ENCODE measurements around the gene L3MBTL4. TPM values are rescaled to one million over a fixed set of nuclear protein-coding genes. Genes with fewer than 3 reads are reported as not detected.

The L3MBTL4 gene
- total RNA-seq, 1 donor = 0.36 TPM

DNA sequence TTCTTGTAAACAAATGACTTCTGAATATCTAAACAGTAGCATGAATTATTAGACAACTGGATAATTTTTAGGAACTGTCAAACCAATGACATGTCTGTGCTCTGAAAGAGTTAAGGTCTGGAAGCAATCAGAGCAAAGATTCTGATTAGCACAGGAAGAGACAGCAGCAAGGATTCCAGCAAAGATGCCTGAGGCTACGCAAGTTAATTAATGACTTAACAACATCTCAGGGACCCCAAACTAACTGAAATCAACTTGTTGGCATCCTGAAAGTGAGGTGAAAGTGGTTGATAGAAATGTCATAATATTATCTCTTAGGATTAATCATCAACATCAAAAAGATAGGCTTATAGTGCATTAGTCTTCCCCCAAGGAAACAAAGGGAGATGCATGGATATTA is 396.0 kb downstream of the L3MBTL4 start:
- TF ChIP-seq, protein P1, sequence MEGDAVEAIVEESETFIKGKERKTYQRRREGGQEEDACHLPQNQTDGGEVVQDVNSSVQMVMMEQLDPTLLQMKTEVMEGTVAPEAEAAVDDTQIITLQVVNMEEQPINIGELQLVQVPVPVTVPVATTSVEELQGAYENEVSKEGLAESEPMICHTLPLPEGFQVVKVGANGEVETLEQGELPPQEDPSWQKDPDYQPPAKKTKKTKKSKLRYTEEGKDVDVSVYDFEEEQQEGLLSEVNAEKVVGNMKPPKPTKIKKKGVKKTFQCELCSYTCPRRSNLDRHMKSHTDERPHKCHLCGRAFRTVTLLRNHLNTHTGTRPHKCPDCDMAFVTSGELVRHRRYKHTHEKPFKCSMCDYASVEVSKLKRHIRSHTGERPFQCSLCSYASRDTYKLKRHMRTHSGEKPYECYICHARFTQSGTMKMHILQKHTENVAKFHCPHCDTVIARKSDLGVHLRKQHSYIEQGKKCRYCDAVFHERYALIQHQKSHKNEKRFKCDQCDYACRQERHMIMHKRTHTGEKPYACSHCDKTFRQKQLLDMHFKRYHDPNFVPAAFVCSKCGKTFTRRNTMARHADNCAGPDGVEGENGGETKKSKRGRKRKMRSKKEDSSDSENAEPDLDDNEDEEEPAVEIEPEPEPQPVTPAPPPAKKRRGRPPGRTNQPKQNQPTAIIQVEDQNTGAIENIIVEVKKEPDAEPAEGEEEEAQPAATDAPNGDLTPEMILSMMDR (IDR thresholded peaks at IDR 0.05; ENCODE audit: extremely low read depth, low read depth, low read length) = no peak
- H3K79me2 ChIP-seq (ENCODE audit: insufficient read depth, low read length) = no peaks in the 10 kb centered on the region
- H3K36me3 ChIP-seq (ENCODE audit: insufficient read depth, low read length) = no peaks in the 10 kb centered on the region
- H3K4me1 ChIP-seq (ENCODE audit: insufficient read depth, low read length) = no peaks in the 10 kb centered on the region
- no peak overlapping the region for H3K4me3 ChIP-seq (ENCODE audit: insufficient read depth, low read length)
- no peak overlapping the region for H3K4me2 ChIP-seq (ENCODE audit: insufficient read depth, low read length)
- no peak overlapping the region for H3K27ac ChIP-seq (ENCODE audit: low read depth, low read length)
- DNase-seq (ENCODE audit: insufficient read length, low spot score, missing footprints) = no peak
- H2AFZ ChIP-seq (ENCODE audit: low read length) = no peak overlapping the region
- H3K9me3 ChIP-seq (ENCODE audit: low read depth, low read length) = no peaks in the 10 kb centered on the region
- H4K20me1 ChIP-seq (ENCODE audit: insufficient read depth, low read length) = no peaks in the 10 kb centered on the region
- no peaks in the 10 kb centered on the region for H3K27me3 ChIP-seq (ENCODE audit: insufficient read depth, low read length)

DNA sequence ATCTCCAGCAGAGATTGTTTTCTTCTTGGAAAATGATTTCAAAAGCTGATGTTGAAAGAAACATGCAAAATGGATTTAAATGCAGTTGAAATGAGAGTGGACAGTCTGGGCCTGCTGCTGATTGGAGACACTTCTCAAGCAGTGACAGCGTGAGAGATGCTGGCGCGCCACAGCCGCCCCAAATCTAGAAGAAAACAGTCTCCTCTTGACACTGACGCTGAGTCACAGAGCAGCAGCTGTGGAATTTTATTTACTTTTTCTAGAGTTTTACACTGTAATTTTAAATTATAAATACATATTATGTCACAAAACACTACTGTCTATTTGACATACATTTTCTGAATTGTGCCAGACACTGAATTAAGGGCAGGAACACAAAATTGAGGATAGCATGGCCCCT is 397.5 kb downstream of the L3MBTL4 start:
- Histone ChIP-seq H3K4me1 (ENCODE audit: insufficient read depth, low read length) (no peaks in the 10 kb centered on the region), H3K27me3 (ENCODE audit: insufficient read depth, low read length) (no peaks in the 10 kb centered on the region), H3K36me3 (ENCODE audit: insufficient read depth, low read length) (no peaks in the 10 kb centered on the region), H3K9me3 (ENCODE audit: low read depth, low read length) (no peaks in the 10 kb centered on the region), H4K20me1 (ENCODE audit: insufficient read depth, low read length) (no peaks in the 10 kb centered on the region), H3K4me3 (ENCODE audit: insufficient read depth, low read length) (no peak overlapping the region), H2AFZ (ENCODE audit: low read length) (no peak overlapping the region), H3K4me2 (ENCODE audit: insufficient read depth, low read length) (no peak overlapping the region), H3K27ac (ENCODE audit: low read depth, low read length) (no peak overlapping the region), H3K79me2 (ENCODE audit: insufficient read depth, low read length) (no peaks in the 10 kb centered on the region)
- no peak for DNase-seq (ENCODE audit: insufficient read length, low spot score, missing footprints)
- TF ChIP-seq, protein P1 (IDR thresholded peaks at IDR 0.05; ENCODE audit: extremely low read depth, low read depth, low read length) = no peak

- DNase-seq (ENCODE audit: insufficient read length, low spot score, missing footprints) = peak; percentile 27
- TF ChIP-seq, protein P1 (IDR thresholded peaks at IDR 0.05; ENCODE audit: extremely low read depth, low read depth, low read length) = no peak
- H3K36me3 ChIP-seq (ENCODE audit: insufficient read depth, low read length) = no peaks in the 10 kb centered on the region
- no peak overlapping the region for H3K4me3 ChIP-seq (ENCODE audit: insufficient read depth, low read length)
- H3K9me3 ChIP-seq (ENCODE audit: low read depth, low read length) = no peaks in the 10 kb centered on the region
- H4K20me1 ChIP-seq (ENCODE audit: insufficient read depth, low read length) = no peaks in the 10 kb centered on the region
- H2AFZ ChIP-seq (ENCODE audit: low read length) = no peak overlapping the region
- no peak overlapping the region for H3K27ac ChIP-seq (ENCODE audit: low read depth, low read length)
- no peaks in the 10 kb centered on the region for H3K79me2 ChIP-seq (ENCODE audit: insufficient read depth, low read length)
- H3K27me3 ChIP-seq (ENCODE audit: insufficient read depth, low read length) = no peaks in the 10 kb centered on the region
- H3K4me1 ChIP-seq (ENCODE audit: insufficient read depth, low read length) = no peaks in the 10 kb centered on the region
- H3K4me2 ChIP-seq (ENCODE audit: insufficient read depth, low read length) = no peak overlapping the region
These were observed 399.3 kb downstream of the L3MBTL4 start for GRCh38 chr18:6015364-6015763.

GRCh38 chr18:6013171-6013810 is 401.4 kb downstream of the L3MBTL4 start:
- Histone ChIP-seq H3K4me1 (ENCODE audit: insufficient read depth, low read length) (no peaks in the 10 kb centered on the region), H3K36me3 (ENCODE audit: insufficient read depth, low read length) (no peaks in the 10 kb centered on the region), H2AFZ (ENCODE audit: low read length) (no peak overlapping the region), H4K20me1 (ENCODE audit: insufficient read depth, low read length) (no peaks in the 10 kb centered on the region), H3K4me2 (ENCODE audit: insufficient read depth, low read length) (no peak overlapping the region), H3K4me3 (ENCODE audit: insufficient read depth, low read length) (no peak overlapping the region), H3K9me3 (ENCODE audit: low read depth, low read length) (no peaks in the 10 kb centered on the region), H3K27ac (ENCODE audit: low read depth, low read length) (no peak overlapping the region), H3K79me2 (ENCODE audit: insufficient read depth, low read length) (no peaks in the 10 kb centered on the region), H3K27me3 (ENCODE audit: insufficient read depth, low read length) (no peaks in the 10 kb centered on the region)
- DNase-seq (ENCODE audit: insufficient read length, low spot score, missing footprints) = no peak
- TF ChIP-seq, protein P1 (IDR thresholded peaks at IDR 0.05; ENCODE audit: extremely low read depth, low read depth, low read length) = no peak

All from osteoblast (primary cell).